ENCODE results near the gene C14orf93. TPM values are rescaled to one million over a fixed set of nuclear protein-coding genes. Genes with fewer than 3 reads are reported as not detected.
"Not testable (repeated sequence)": the region's sequence is repeated elsewhere in the genome, so short reads cannot be mapped to it uniquely, and the experiment has no call there.

The C14orf93 gene
- total RNA-seq, 2 experiments from 2014 or later, result 7.0 to 8.9 TPM

DNA sequence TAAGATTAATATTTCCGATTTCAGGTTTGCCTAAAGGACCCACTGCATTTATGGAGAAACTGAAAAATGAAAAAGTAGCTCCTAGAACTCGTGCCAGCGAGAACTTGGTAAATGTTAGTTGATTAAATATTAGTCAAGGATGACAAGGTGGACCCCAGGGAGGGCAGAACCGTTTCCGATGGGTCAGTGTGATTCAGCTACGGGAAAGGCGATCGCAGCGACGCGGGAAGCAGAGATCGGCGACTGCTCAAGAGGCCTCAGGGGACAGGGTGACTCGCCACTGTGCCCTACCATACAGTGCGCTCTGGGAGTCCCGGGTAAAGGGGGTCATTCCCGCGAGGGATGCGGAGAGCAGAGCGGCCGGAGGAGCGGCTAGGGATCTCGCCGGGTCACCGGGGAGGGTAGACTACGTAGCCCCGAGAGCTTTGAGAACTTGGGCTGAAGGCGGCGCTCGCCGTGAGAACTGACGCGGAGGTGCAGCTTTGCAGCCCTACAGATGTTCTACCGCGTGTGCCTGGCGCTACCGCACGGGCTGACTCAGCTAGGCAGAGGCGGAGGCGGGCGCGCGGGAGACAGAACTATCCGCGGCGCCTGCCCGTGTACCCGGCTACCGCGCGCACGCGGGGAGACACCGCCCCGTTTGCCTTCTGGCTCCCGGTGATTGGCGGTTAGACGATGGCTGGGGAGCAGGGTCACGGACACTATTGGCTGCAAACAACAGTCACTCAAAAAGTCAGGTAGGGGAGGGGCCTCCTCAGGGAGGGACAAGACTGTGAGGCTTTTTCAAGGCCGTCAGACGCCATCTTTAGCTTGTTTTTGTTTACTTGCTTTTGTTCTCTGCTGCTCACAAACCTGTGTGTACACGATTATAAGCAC is 3.2 kb downstream of the C14orf93 start:
- CTCF ChIA-PET, result interaction anchor here (0.7 to 2.5 kb wide), 22 partner anchors 8 to 436 kb away, joined by 3 to 21 read pairs (median 3); partner anchors contain the start of genes ACIN1, AJUBA, C14orf119 and CDH24
- POLR2A ChIA-PET, result interaction anchor here (0.6 to 2.2 kb wide), 14 partner anchors 9 to 500 kb away, joined by 3 to 12 read pairs (median 4); partner anchors contain the start of genes CDH24, HOMEZ, PRMT5 and PSMB5

- ChIA-PET POLR2A (interaction anchor here (1.0 to 2.2 kb wide), 8 partner anchors 11 to 77 kb away, joined by 3 to 12 read pairs (median 6); partner anchors contain the start of genes CDH24, PRMT5 and PSMB5), CTCF (interaction anchor here (0.7 to 2.5 kb wide), 14 partner anchors 9 to 436 kb away, joined by 3 to 21 read pairs (median 4); partner anchors contain the start of gene CDH24)
Observed at GRCh38 chr14:23006188-23006534, 3.8 kb downstream of the C14orf93 start.

DNA sequence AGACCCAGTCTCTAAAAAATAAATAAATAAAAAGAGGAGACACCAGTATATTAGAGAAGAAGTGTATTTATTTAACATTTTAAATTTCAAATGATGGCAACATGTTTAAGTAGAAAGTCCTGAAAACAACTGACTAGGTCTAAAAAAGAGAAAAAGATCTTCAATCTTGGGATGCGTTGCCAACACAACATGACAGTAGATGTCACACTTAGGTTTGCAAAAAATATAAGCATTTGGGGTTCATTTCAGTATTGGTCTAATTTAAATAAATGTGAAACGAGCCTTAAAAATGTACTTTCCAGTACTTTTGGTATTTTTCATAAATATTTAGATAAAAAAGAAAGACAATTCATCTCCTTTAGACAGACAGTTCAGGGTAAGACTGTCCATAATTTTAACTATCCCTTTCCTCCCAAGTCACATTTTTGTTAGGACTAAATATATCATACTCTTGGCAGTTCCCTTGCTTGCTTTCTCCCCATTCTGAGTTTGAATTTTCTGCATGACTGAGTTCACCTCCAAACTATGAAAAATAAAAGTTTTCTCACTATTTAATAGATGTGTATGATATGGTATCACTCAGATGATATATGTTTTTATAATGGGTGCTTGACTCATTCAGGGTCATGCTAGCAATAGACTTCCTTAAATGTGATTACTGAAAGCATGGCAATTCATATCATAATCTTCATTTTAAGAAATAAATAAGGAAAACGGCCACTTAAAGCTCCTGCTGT is 4.3 kb downstream of the C14orf93 start:
- ChIA-PET POLR2A (interaction anchor here (1.0 to 2.2 kb wide), 3 partner anchors 28 to 52 kb away, joined by 3 to 12 read pairs (median 8); partner anchors contain the start of genes CDH24 and PSMB5), CTCF (interaction anchor here (0.7 to 2.5 kb wide), 9 partner anchors 9 to 435 kb away, joined by 3 to 21 read pairs (median 4); partner anchors contain the start of gene CDH24)

GRCh38 chr14:23004274-23004673 is 5.7 kb downstream of the C14orf93 start:
- CTCF ChIA-PET, result interaction anchor here (1.4 kb wide), 1 partner anchor 54 kb away, joined by 3 read pairs; no protein-coding TSS in a partner anchor
- POLR2A ChIA-PET, result not testable (repeated sequence)

DNA sequence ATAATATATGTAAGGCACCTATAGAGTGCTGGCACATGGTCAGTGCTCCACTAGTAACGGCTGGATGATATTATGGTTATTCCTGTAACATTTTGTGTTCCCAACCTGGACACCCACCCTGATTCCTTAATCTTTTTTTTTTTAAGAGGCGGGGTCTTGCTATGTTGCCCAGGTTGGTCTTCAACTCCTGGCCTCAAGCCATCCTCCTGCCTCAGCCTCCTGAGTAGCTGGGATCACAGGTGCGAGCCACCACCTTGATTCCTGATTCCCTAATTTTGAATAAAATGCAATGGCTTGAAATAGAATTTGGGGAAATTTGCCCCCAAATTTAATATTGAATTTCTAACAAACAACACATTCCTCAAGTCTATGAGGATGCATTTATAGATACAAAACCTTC is 7.4 kb downstream of the C14orf93 start:
- CTCF ChIA-PET, result interaction anchor here (0.9 to 2.5 kb wide), 3 partner anchors 15 to 55 kb away, joined by 3 to 9 read pairs (median 3); partner anchors contain the start of gene CDH24
- POLR2A ChIA-PET, result interaction anchor here (0.6 kb wide), 1 partner anchor 93 kb away, joined by 6 read pairs; the partner anchor contains the start of gene C14orf119

GRCh38 chr14:23000860-23001259 is 9.1 kb downstream of the C14orf93 start:
- ChIA-PET POLR2A (interaction anchor here (0.6 kb wide), 1 partner anchor 134 kb away, joined by 4 read pairs; no protein-coding TSS in a partner anchor), CTCF (interaction anchor here (0.7 to 2.5 kb wide), 3 partner anchors 15 to 579 kb away, joined by 4 to 9 read pairs (median 6); partner anchors contain the start of gene CDH24)

DNA sequence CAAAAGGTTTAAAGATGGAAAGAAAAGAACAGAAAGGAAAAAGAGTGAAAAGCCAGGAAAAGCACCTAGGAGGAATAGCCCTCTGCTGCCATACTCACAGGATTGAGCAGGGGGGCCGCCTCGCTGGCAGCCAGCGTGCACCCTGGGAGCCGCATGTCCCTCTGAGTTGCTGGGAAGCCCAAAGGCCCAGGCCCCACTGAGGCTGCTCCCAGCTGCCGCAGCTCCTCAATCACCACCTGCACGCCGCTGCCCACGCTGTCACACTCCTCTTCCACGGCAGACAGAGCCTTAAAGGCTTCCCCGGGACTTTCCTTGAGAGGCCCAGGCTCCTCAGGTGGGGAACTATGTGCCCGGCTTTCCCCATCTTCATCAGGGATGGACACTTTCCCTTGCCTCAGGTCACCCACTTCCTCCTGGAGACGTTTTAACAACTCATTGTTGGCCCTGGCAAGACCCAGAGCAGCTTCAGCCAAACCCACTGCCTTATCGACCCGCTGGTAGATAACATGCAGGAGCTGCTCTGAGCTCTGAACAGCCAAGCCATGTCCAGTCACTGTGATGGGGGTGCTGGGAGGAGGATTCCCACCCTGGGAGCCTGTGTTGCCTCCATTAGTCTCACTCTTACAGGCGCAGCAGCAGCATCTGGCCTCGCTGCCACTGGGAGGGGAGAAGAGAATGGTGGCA is 11.5 kb downstream of the C14orf93 start:
- POLR2A ChIA-PET, result interaction anchor here (1.5 kb wide), 1 partner anchor 9 kb away, joined by 3 read pairs; no protein-coding TSS in a partner anchor
- CTCF ChIA-PET, result interaction anchor here (1.1 kb wide), 1 partner anchor 41 kb away, joined by 3 read pairs; no protein-coding TSS in a partner anchor

GRCh38 chr14:22997676-22998323 is 12.1 kb downstream of the C14orf93 start:
- ChIA-PET POLR2A (interaction anchor here (0.6 to 1.5 kb wide), 2 partner anchors 9 to 71 kb away, joined by 3 to 5 read pairs; no protein-coding TSS in a partner anchor), CTCF (interaction anchor here (1.1 kb wide), 1 partner anchor 42 kb away, joined by 3 read pairs; no protein-coding TSS in a partner anchor)

DNA sequence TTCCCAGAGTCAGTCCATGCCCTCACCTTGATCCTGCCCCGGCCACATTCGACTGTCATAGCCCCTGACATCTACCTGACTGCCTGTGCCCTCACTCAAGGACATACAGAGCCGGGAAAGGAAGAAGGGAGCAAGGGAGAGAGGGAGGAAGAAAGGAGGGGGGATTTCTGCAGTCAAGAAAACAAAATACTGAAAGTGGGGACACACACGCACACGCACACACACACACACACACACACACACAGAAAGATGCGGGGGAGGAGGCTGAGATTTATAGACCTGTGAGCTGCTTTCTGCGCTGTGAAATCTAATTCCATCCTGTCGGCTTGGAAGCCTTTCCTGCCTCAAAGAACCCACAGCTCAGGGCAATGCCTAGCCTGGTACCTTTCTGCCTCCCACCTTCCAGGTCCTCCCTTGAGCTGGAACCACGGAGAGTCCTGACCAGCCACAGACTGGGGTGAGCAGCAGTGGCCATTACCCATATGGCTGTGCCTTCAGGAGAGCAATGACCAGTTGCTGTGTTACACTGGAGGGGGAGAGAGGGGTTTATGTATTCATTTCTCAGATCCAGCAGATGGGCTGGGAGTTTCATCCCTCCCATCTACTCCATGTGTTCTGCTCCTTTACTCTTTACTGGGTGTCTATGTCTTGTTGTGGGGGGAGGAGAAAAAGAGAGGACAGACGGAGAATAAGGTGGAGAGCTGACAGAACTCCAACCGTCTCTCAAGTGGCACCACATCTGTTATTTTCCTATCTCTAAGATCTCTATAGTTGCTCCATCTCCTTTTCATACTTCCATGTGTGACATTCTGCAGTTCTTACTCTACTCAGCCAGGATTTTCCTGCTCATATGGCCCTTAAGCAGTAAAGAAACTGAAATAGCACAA is 12.9 kb downstream of the C14orf93 start:
- CTCF ChIA-PET, result interaction anchor here (0.7 to 6.1 kb wide), 6 partner anchors 11 to 72 kb away, joined by 3 to 48 read pairs (median 8); partner anchors contain the start of gene CDH24
- POLR2A ChIA-PET, result interaction anchor here (0.6 to 1.5 kb wide), 2 partner anchors 10 to 72 kb away, joined by 3 to 5 read pairs; no protein-coding TSS in a partner anchor

DNA sequence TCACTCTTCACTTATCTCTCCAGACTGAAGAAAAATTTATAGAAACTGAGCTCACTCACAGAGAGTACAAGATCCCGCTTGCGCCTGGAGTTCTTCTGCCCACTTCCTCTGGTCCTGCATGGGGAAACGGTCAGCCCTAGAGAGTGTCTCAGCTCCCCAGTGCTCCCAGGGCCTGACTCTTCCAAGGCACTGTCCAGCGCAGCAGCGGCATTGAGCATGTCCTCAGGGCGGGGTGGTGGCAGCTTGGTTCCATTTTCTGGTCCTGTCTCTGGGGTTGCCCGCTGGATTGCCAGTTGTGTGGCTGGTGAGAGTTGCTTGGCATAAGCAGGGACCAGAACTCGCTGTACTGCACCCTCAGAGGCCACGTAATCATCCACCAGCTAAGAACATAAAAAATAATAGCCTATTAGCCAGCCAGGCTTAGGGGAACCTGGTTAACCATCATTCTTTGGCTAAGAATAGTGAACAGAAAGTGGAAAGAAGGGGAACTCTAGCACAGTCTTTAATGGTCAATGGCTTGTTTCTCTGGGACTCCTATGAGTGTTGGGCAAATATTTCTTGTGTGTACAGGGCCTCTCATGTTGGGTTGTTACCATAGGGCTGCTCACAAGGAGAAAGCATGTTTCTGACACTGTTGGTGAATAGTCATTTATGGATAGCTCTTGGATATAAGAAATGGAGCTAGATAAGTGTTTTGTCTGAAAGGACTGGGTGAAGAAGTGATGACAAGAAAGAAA is 13.9 kb downstream of the C14orf93 start:
- ChIA-PET CTCF (interaction anchor here (0.6 to 6.1 kb wide), 17 partner anchors 8 to 81 kb away, joined by 3 to 48 read pairs (median 5); partner anchors contain the start of gene CDH24), POLR2A (no interaction called here)

- POLR2A ChIA-PET, result interaction anchor here (0.8 to 1.2 kb wide), 2 partner anchors 31 to 63 kb away, joined by 3 to 4 read pairs; no protein-coding TSS in a partner anchor
Observed at GRCh38 chr14:22994762-22995275, 15.1 kb downstream of the C14orf93 start.

DNA sequence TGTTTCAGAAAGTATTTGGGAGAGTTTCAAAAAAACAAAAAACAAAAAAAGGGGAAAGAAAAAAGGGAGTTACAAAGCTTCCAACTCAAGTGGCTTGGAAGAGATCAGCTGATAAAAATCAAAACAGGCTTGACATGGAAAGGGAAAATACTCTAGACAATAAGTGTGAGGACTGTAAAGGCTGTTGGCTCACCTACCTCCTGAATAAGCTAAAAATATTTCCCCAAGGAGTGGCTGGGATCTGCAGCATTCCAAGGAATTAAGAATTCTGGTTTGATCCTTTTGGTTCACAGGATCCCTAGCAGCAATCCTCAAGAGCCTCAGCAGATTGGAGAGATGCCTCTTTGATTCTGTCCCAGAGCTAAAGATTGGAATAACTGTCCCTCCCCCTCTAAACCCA is 16.4 kb downstream of the C14orf93 start:
- ChIA-PET POLR2A (interaction anchor here (0.6 to 1.4 kb wide), 2 partner anchors 61 to 64 kb away, joined by 4 to 6 read pairs; partner anchors contain the start of gene CDH24), CTCF (interaction anchor here (0.9 to 6.1 kb wide), 5 partner anchors 21 to 83 kb away, joined by 3 to 48 read pairs (median 4); partner anchors contain the start of gene CDH24)

More at GRCh38 chr14:22994762-22995275, 15.1 kb downstream of the C14orf93 start:
- CTCF ChIA-PET, result interaction anchor here (0.8 to 6.1 kb wide), 23 partner anchors 9 to 82 kb away, joined by 3 to 48 read pairs (median 5); partner anchors contain the start of genes AJUBA and CDH24

DNA sequence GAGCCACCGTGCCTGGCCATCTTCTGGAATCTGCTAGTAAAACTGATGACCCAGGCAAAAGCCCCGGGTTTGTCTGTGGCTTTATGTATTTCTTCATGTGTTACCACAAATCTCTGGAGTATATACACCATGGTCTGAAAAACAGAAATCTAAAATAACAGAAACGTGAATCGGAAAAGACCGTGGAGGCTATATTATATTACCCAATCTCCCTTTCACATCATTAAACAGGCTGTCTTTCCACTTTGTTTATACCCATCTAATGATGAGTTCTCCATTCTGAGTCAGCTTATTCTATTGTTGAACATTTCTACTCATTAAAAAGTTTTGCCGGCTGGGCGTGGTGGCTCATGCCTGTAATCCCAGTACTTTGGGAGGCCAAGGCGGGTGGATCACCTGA is 18.1 kb downstream of the C14orf93 start:
- POLR2A ChIA-PET, result no interaction called here

DNA sequence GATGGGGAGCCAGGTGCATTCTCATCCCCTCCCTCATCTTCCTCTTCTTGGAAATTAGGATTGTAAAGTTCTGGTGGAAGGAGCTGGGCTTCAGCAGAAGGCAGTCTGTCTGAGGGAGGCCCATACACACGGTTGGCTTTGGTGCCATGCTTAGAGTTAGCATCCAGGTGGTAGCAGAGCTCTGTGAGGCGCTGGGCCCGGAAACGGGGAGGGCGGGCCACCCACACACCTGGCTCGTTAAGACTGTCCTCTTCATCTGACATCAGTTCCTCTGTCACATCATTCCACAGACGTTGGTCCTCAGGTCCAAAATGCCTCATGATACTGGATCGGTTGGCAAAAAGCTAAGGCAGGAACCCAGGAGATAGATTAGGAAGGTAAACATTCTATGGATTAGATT is 22.7 kb downstream of the C14orf93 start:
- CTCF ChIA-PET, result interaction anchor here (0.7 to 9.8 kb wide), 13 partner anchors 8 to 202 kb away, joined by 3 to 221 read pairs (median 8); partner anchors contain the start of genes CDH24 and HAUS4
- POLR2A ChIA-PET, result no interaction called here

More for the DNA sequence above, 18.1 kb downstream of the C14orf93 start:
- CTCF ChIA-PET, result interaction anchor here (0.7 to 6.1 kb wide), 2 partner anchors 67 to 85 kb away, joined by 3 to 48 read pairs; partner anchors contain the start of gene CDH24

GRCh38 chr14:22986508-22987054 is 23.4 kb downstream of the C14orf93 start:
- POLR2A ChIA-PET, result interaction anchor here (1.1 to 1.2 kb wide), 2 partner anchors 71 to 73 kb away, joined by 7 to 8 read pairs; no protein-coding TSS in a partner anchor
- CTCF ChIA-PET, result interaction anchor here (0.6 to 9.8 kb wide), 26 partner anchors 9 to 208 kb away, joined by 3 to 221 read pairs (median 5); partner anchors contain the start of genes CDH24, HAUS4 and PRMT5

All from activated CD8-positive, alpha-beta memory T cell treated with anti-CD3 and anti-CD28 coated beads for 36 hours (primary cell).